DOHH2 (cell line): ENCODE measurements around the gene SLC6A19.

ENCODE experiments used
- H3F3A ChIP-seq: fragments of 200-600 bp; sonication (generic), shearing (Covaris generic); 2 replicates; pipeline ENCODE4 v1.6.0; 2016; ENCODE audit warnings: antibody characterized with exemption, mild to moderate bottlenecking; ENCODE audit not compliant: control insufficient read depth, insufficient read depth
- H3K27ac ChIP-seq: fragments of 200-600 bp; sonication (generic); 2 replicates; pipeline ENCODE4 v1.5.1; 2014; ENCODE audit warnings: low read depth, mild to moderate bottlenecking, low read length, moderate library complexity
- H3K27me3 ChIP-seq: fragments of 200-600 bp; sonication (generic); 2 replicates; pipeline ENCODE4 v1.6.1; 2014; ENCODE audit warnings: mild to moderate bottlenecking, low read length, mixed read lengths; ENCODE audit not compliant: control insufficient read depth
- H3K36me3 ChIP-seq: fragments of 200-600 bp; sonication (generic); 2 replicates; pipeline ENCODE4 v1.6.1; 2014; ENCODE audit warnings: mild to moderate bottlenecking, low read length, moderate library complexity, mixed read lengths; ENCODE audit not compliant: control insufficient read depth
- H3K4me1 ChIP-seq: fragments of 200-600 bp; sonication (generic); 2 replicates; pipeline ENCODE4 v1.6.1; 2014; ENCODE audit warnings: mild to moderate bottlenecking, low read length, mixed read lengths; ENCODE audit not compliant: control insufficient read depth
- H3K4me2 ChIP-seq: fragments of 200-600 bp; sonication (generic); 2 replicates; pipeline ENCODE4 v1.6.0; 2014; ENCODE audit warnings: mild to moderate bottlenecking, low read length, moderate library complexity
- H3K4me3 ChIP-seq: fragments of 200-600 bp; sonication (generic); 2 replicates; pipeline ENCODE4 v1.5.1; 2014; ENCODE audit warnings: mild to moderate bottlenecking, low read length, mixed read lengths
- H3K79me2 ChIP-seq: fragments of 200-600 bp; sonication (generic); 2 replicates; pipeline ENCODE4 v1.6.1; 2014; ENCODE audit warnings: mild to moderate bottlenecking, low read length, mixed read lengths; ENCODE audit not compliant: control insufficient read depth
- H3K9me2 ChIP-seq: fragments of 200-600 bp; sonication (generic); replicated peaks from 2 replicates; pipeline ENCODE4 v1.6.1; 2014; ENCODE audit warnings: mild to moderate bottlenecking, low read length, mixed read lengths; ENCODE audit not compliant: control insufficient read depth
- H3K9me3 ChIP-seq: fragments of 200-600 bp; sonication (generic); 2 replicates; pipeline ENCODE4 v1.6.1; 2014; ENCODE audit warnings: antibody characterized with exemption, low read length, mixed read lengths; ENCODE audit not compliant: control insufficient read depth, insufficient read depth
- H4K20me1 ChIP-seq: fragments of 200-600 bp; sonication (generic); 2 replicates; pipeline ENCODE4 v1.6.0; 2014; ENCODE audit warnings: low read depth, mild to moderate bottlenecking, antibody characterized with exemption, low read length, moderate library complexity; ENCODE audit not compliant: control insufficient read depth, insufficient read depth
- CTCF ChIP-seq: fragments of 200-600 bp; sonication (generic); IDR thresholded peaks from one replicate; pipeline ENCODE4 v1.5.1; 2014; ENCODE audit warnings: antibody characterized with exemption, mild to moderate bottlenecking, low read depth, low read length; ENCODE audit not compliant: poor library complexity, severe bottlenecking
- EZH2phosphoT487 ChIP-seq: fragments of 200-600 bp; sonication (generic); IDR thresholded peaks from 2 replicates; pipeline ENCODE4 v1.6.1; 2017; ENCODE audit warnings: borderline replicate concordance, mild to moderate bottlenecking, antibody characterized with exemption, low read length, moderate library complexity, mixed read lengths

Gene SLC6A19

GRCh38 chr5:1182360-1182632 lies 19.1 kb upstream of the SLC6A19 start:
- Histone ChIP-seq H3K27me3 (no peaks in the 10 kb centered on the region), H3K4me2 (no peak overlapping the region), H3K9me3 (no peaks in the 10 kb centered on the region), H3K36me3 (no peaks in the 10 kb centered on the region), H4K20me1 (no peaks in the 10 kb centered on the region), H3K27ac (no peak overlapping the region), H3K9me2 (no peaks in the 10 kb centered on the region), H3F3A (no peaks in the 10 kb centered on the region), H3K4me1 (no peaks in the 10 kb centered on the region), H3K4me3 (no peak overlapping the region), H3K79me2 (no peaks in the 10 kb centered on the region)
- TF ChIP-seq CTCF (no peak), EZH2phosphoT487 (no peak)

DNA sequence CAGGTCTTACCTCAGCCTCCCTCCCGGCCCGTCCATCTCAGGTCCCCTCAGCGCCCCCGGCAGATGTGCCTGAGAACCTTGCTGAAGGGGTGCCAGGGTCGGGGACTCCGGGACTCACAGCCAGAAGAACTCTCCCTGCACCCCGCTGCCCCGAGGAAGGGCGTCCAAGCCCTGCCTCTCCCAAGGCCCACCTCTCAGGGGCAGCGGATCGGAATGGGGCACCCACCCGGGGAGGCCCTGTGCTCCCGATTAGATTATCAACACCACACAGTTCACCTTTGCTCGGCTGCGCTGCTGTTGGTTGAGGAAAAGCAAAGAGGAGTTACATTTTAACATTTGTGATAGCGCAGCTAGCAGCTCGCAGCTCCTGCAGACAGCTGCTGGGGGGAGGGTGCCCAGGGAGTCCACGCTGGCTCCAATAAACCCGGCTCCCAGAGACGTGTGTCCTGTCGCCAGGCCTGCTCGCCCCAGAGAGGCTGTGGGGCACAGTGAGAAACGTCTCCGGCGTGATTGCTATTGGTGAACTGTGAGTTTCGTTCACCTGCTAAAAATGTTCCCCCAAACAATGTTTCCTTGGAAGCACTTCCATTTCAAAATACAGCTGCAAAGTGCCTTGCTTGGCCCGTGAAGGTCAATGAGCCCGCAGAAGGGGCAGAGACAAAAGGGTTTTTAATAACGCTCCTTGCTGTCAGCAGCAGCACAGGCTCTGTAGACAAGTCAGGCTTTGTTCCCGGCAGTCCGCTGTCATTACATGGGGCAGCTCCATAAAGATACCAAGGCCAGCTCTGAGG lies 18.6 kb upstream of the SLC6A19 start:
- Histone ChIP-seq H3K4me2 (no peak overlapping the region), H3K9me3 (no peaks in the 10 kb centered on the region), H3K4me3 (no peak overlapping the region), H3K9me2 (no peaks in the 10 kb centered on the region), H3F3A (no peaks in the 10 kb centered on the region), H3K4me1 (no peaks in the 10 kb centered on the region), H3K27ac (no peak overlapping the region), H3K79me2 (no peaks in the 10 kb centered on the region), H3K36me3 (no peaks in the 10 kb centered on the region), H4K20me1 (no peaks in the 10 kb centered on the region), H3K27me3 (no peaks in the 10 kb centered on the region)
- no peak for TF ChIP-seq EZH2phosphoT487
- no peak for TF ChIP-seq CTCF

DNA sequence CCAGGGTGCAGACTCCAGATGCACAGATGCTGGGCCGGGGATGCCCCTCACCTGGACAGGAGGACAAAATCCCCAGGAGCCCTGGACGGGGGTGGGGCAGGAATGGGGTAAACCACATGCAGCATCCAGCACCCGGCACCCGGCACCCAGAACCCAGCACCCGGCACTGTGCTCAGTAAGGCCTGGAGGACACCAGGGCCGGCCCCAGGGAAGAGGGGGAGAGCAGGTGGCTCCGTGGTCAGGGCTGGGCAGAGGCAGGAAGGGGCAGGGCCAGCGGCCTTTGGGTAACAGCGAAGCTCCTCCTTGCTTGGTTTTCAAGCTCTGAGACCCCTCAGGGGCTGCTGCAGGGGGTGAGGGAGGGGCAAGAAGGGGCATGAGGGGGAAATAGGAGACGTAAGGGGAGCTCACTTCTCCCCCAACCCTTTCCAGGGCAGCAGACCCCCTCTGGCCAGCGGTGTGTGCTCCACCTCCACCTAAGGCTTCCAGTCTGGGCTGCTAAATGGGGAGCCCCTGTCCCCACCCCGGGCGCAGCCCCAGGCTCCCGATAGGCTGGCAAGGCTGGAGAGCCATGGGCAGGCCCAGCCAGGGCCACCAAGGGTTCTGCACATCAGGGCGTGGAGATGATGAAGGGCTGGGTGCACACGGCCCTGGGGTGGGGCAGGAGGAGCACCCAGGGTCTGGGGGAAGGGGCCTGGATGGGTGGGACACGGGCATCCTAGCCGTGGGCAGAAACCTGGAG lies 17.8 kb upstream of the SLC6A19 start:
- Histone ChIP-seq H3K4me2 (no peak overlapping the region), H4K20me1 (no peaks in the 10 kb centered on the region), H3K4me3 (no peak overlapping the region), H3K4me1 (no peaks in the 10 kb centered on the region), H3F3A (no peaks in the 10 kb centered on the region), H3K79me2 (no peaks in the 10 kb centered on the region), H3K27me3 (no peaks in the 10 kb centered on the region), H3K27ac (no peak overlapping the region), H3K9me2 (no peaks in the 10 kb centered on the region), H3K9me3 (no peaks in the 10 kb centered on the region), H3K36me3 (no peaks in the 10 kb centered on the region)
- TF ChIP-seq CTCF (no peak), EZH2phosphoT487 (no peak)
